Measurements from ENCODE around the gene JMJD8.
A peak's percentile ranks its signal among the peaks of the same experiment; 100 is the strongest.
"Not testable (repeated sequence)": the region's sequence is repeated elsewhere in the genome, so short reads cannot be mapped to it uniquely, and the experiment has no call there.

The JMJD8 gene

GRCh38 chr16:700684-701584 lies 16.8 kb upstream of the JMJD8 start:
- H3K36me3 ChIP-seq (ENCODE audit: control insufficient read depth in 2 of 2, insufficient read depth in 2 of 2, low read length in 2 of 2) = no peaks in the 10 kb centered on the region
- H3K27me3 ChIP-seq (ENCODE audit: control insufficient read depth in 2 of 2, insufficient read depth in 2 of 2, low read length in 2 of 2) = peaks cover 29 to 45% of the 10 kb centered on the region in 2 donors
- H3K27ac ChIP-seq (ENCODE audit: low read depth in 2 of 2, low read length in 2 of 2) = no peak overlapping the region
- no peak overlapping the region for H3K4me3 ChIP-seq (ENCODE audit: low read length in 2 of 2)
- no peaks in the 10 kb centered on the region for H3K9me3 ChIP-seq (ENCODE audit: control insufficient read depth in 2 of 2, low read length in 2 of 2)
- H3K4me1 ChIP-seq (ENCODE audit: control insufficient read depth in 2 of 2, insufficient read depth in 2 of 2, low read length in 2 of 2) = peaks cover 1 to 4% of the 10 kb centered on the region in 2 donors
- no peak overlapping the region for H3K9ac ChIP-seq (ENCODE audit: low read depth in 1 of 2, low read length in 2 of 2)

DNA sequence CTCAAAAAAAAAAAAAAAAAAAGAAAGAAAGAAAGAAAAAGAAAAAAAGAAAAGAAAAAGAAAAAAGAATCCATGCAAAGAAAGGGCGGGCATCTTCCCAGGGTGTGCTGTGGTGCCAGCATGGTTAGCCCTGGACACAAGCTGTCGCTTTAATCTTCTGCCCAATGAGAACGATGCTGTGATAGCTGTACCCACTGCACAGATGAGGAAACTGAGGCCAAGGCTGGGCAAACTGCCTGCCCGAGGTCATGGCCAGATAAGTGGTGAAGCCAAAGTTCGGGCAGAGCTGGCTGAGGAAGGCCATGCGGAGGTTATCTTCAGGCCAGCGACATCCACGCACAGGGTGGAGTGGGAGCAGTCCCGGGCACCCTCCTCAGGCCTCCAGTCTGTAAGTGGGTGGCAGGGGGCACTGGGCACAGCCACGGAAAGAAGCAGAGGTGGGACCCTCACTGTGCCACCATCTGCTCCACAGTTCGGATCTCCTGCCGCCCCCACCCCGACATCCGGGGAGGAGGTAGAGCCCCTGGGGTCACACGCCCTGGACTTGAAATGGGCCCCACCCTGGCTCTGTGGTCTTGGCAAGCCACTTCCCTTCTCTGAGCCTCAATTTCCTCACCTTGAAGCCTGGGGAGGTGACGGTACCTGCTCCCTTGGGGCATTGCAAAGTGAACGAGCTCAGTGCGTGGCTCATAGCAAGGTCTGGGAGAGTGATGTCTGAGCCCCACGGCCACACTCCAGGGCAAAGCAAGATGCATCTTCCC lies 15.0 kb upstream of the JMJD8 start:
- Histone ChIP-seq H3K4me1 (ENCODE audit: control insufficient read depth in 2 of 2, insufficient read depth in 2 of 2, low read length in 2 of 2) (peaks cover 10 to 14% of the 10 kb centered on the region in 2 donors), H3K27me3 (ENCODE audit: control insufficient read depth in 2 of 2, insufficient read depth in 2 of 2, low read length in 2 of 2) (peaks cover 29 to 40% of the 10 kb centered on the region in 2 donors), H3K9ac (ENCODE audit: low read depth in 1 of 2, low read length in 2 of 2) (no peak overlapping the region)

GRCh38 chr16:695355-696089 lies 11.4 kb upstream of the JMJD8 start:
- Histone ChIP-seq H3K9me3 (ENCODE audit: control insufficient read depth in 2 of 2, low read length in 2 of 2) (no peaks in the 10 kb centered on the region), H3K4me3 (ENCODE audit: low read length in 2 of 2) (peak overlapping the region; percentile 59 to 73), H3K27me3 (ENCODE audit: control insufficient read depth in 2 of 2, insufficient read depth in 2 of 2, low read length in 2 of 2) (peaks cover 8 to 14% of the 10 kb centered on the region in 2 donors), H3K9ac (ENCODE audit: low read depth in 1 of 2, low read length in 2 of 2) (peak overlapping the region; percentile 33 to 41), H3K27ac (ENCODE audit: low read depth in 2 of 2, low read length in 2 of 2) (peak overlapping the region; percentile 50 to 86), H3K36me3 (ENCODE audit: control insufficient read depth in 2 of 2, insufficient read depth in 2 of 2, low read length in 2 of 2) (no peaks in the 10 kb centered on the region), H3K4me1 (ENCODE audit: control insufficient read depth in 2 of 2, insufficient read depth in 2 of 2, low read length in 2 of 2) (peaks cover 10 to 16% of the 10 kb centered on the region in 2 donors)

More for the DNA sequence above, 15.0 kb upstream of the JMJD8 start:
- no peaks in the 10 kb centered on the region for H3K9me3 ChIP-seq (ENCODE audit: control insufficient read depth in 2 of 2, low read length in 2 of 2)
- no peak overlapping the region for H3K4me3 ChIP-seq (ENCODE audit: low read length in 2 of 2)
- no peak overlapping the region for H3K27ac ChIP-seq (ENCODE audit: low read depth in 2 of 2, low read length in 2 of 2)
- H3K36me3 ChIP-seq (ENCODE audit: control insufficient read depth in 2 of 2, insufficient read depth in 2 of 2, low read length in 2 of 2) = no peaks in the 10 kb centered on the region

DNA sequence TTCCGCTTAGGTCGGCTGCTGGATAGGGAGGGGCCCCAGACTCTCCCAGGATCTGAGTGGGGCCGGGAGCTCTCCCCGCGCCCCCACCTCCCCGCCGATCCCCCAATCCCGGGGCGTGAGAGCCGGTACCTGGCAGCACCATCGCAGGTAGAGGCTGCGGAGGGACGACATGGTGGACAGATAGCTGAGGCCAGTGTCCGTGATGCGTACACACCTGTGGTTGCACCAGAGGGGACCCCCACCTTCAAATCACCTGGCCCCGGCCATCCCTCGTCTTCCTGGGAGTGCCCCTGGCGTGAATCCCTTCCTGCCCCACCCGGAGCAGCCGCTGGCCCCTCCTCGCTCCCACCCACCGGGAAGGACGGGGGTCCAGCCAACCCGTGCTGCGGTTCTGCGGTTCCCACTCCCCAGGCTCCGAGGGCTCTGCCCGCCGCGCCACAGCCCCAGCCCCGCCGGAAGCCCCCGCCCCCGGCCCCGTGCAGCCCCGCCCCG lies 10.8 kb upstream of the JMJD8 start:
- Histone ChIP-seq H3K4me1 (ENCODE audit: control insufficient read depth in 2 of 2, insufficient read depth in 2 of 2, low read length in 2 of 2) (peaks cover 10 to 16% of the 10 kb centered on the region in 2 donors), H3K4me3 (ENCODE audit: low read length in 2 of 2) (peak overlapping the region; percentile 50 to 57), H3K27ac (ENCODE audit: low read depth in 2 of 2, low read length in 2 of 2) (no peak overlapping the region), H3K36me3 (ENCODE audit: control insufficient read depth in 2 of 2, insufficient read depth in 2 of 2, low read length in 2 of 2) (no peaks in the 10 kb centered on the region), H3K27me3 (ENCODE audit: control insufficient read depth in 2 of 2, insufficient read depth in 2 of 2, low read length in 2 of 2) (peaks cover 8 to 12% of the 10 kb centered on the region in 2 donors), H3K9ac (ENCODE audit: low read depth in 1 of 2, low read length in 2 of 2) (no peak overlapping the region), H3K9me3 (ENCODE audit: control insufficient read depth in 2 of 2, low read length in 2 of 2) (no peaks in the 10 kb centered on the region)

GRCh38 chr16:694187-694862 lies 10.2 kb upstream of the JMJD8 start:
- peaks cover 4 to 12% of the 10 kb centered on the region in 2 donors for H3K27me3 ChIP-seq (ENCODE audit: control insufficient read depth in 2 of 2, insufficient read depth in 2 of 2, low read length in 2 of 2)
- no peak overlapping the region for H3K27ac ChIP-seq (ENCODE audit: low read depth in 2 of 2, low read length in 2 of 2)
- H3K4me3 ChIP-seq (ENCODE audit: low read length in 2 of 2) = no peak overlapping the region
- H3K36me3 ChIP-seq (ENCODE audit: control insufficient read depth in 2 of 2, insufficient read depth in 2 of 2, low read length in 2 of 2) = no peaks in the 10 kb centered on the region
- no peak overlapping the region for H3K9ac ChIP-seq (ENCODE audit: low read depth in 1 of 2, low read length in 2 of 2)
- H3K4me1 ChIP-seq (ENCODE audit: control insufficient read depth in 2 of 2, insufficient read depth in 2 of 2, low read length in 2 of 2) = peaks cover 15 to 21% of the 10 kb centered on the region in 2 donors
- H3K9me3 ChIP-seq (ENCODE audit: control insufficient read depth in 2 of 2, low read length in 2 of 2) = no peaks in the 10 kb centered on the region

DNA sequence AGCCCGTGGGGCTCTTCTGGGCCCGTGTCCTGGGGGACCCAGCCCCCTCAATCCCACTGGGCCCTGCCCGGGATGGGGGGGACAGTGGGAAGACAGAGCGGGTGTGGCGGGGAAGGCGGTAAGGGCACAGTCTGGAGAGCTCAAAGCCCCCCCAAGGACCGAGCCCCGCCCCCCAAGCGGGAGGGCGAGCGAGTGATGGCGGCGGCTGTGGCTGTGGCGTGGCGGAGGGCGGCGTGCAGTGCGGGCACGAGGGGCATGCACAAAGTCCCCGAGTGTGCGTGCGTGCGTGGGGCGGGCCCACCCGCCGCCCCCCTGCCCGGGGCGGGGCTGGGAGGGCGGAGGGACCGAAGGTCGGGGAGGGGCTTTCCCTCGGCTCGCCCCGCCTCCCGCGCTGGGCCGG lies 9.6 kb upstream of the JMJD8 start:
- Histone ChIP-seq H3K4me1 (ENCODE audit: control insufficient read depth in 2 of 2, insufficient read depth in 2 of 2, low read length in 2 of 2) (peaks cover 20 to 23% of the 10 kb centered on the region in 2 donors), H3K9ac (ENCODE audit: low read depth in 1 of 2, low read length in 2 of 2) (no peak overlapping the region), H3K4me3 (ENCODE audit: low read length in 2 of 2) (no peak overlapping the region), H3K36me3 (ENCODE audit: control insufficient read depth in 2 of 2, insufficient read depth in 2 of 2, low read length in 2 of 2) (no peaks in the 10 kb centered on the region), H3K9me3 (ENCODE audit: control insufficient read depth in 2 of 2, low read length in 2 of 2) (no peaks in the 10 kb centered on the region), H3K27me3 (ENCODE audit: control insufficient read depth in 2 of 2, insufficient read depth in 2 of 2, low read length in 2 of 2) (peaks cover 2 to 12% of the 10 kb centered on the region in 2 donors), H3K27ac (ENCODE audit: low read depth in 2 of 2, low read length in 2 of 2) (no peak overlapping the region)

DNA sequence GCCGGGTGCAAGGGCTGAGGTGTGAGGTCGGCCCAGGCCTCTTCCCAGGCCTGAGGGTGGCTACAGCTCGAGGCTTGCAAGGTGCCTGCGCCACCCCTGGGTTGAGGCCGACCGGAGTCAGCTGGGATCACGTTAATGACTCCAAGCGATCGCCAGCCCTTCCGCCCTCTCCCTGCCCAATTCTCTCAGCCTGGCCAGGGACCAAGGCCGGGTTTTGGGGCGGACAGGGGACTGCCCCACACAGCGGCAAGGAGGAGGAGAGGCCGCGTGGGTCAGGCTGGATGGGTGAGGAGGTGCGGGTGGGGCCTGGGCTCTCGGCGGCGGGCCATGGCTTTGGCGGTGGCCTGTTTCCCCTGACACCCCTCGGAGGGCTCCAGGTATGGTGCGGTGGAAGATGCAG lies 9.2 kb upstream of the JMJD8 start:
- no peak overlapping the region for H3K9ac ChIP-seq (ENCODE audit: low read depth in 1 of 2, low read length in 2 of 2)
- no peak overlapping the region for H3K4me3 ChIP-seq (ENCODE audit: low read length in 2 of 2)
- H3K27ac ChIP-seq (ENCODE audit: low read depth in 2 of 2, low read length in 2 of 2) = no peak overlapping the region
- peaks cover 20 to 23% of the 10 kb centered on the region in 2 donors for H3K4me1 ChIP-seq (ENCODE audit: control insufficient read depth in 2 of 2, insufficient read depth in 2 of 2, low read length in 2 of 2)
- peaks cover 2 to 12% of the 10 kb centered on the region in 2 donors for H3K27me3 ChIP-seq (ENCODE audit: control insufficient read depth in 2 of 2, insufficient read depth in 2 of 2, low read length in 2 of 2)
- H3K36me3 ChIP-seq (ENCODE audit: control insufficient read depth in 2 of 2, insufficient read depth in 2 of 2, low read length in 2 of 2) = no peaks in the 10 kb centered on the region
- H3K9me3 ChIP-seq (ENCODE audit: control insufficient read depth in 2 of 2, low read length in 2 of 2) = no peaks in the 10 kb centered on the region

DNA sequence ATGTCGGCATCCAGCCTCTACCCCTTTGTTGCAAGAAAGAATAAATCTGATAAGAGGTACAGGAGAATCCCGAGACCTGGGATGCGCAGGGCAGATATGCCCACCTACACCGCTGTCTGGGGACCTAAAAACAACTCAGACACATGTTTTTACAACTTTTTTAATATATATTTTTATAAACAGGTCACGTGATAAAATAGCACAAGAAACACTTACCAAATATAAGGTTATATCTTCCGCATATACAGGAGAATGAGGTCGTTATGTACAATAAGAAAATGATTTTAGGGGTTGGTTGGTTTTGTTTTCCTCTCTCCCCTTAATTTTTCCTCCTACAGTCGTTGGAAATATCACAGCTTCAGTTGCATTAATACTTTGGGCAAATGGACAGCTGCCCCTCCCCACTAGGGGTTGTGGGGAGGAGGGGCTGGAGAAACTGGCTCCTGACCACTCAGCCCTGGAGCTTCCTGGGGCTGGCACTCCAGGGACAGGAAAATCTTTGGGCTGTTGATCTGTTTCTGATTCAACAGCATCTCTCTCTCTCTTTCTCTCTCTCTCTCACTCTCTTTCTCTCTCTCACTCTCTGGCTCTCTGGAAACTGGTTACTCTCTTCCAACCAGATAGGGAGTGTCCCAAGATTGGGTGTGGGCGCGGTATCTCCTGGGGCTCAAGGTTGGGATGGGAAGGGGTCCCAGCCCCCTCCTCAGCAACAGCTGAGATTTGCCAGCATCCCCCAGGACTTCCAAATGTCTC lies 8.4 kb upstream of the JMJD8 start:
- no peaks in the 10 kb centered on the region for H3K9me3 ChIP-seq (ENCODE audit: control insufficient read depth in 2 of 2, low read length in 2 of 2)
- H3K36me3 ChIP-seq (ENCODE audit: control insufficient read depth in 2 of 2, insufficient read depth in 2 of 2, low read length in 2 of 2) = no peaks in the 10 kb centered on the region
- H3K4me3 ChIP-seq (ENCODE audit: low read length in 2 of 2) = no peak overlapping the region
- H3K27me3 ChIP-seq (ENCODE audit: control insufficient read depth in 2 of 2, insufficient read depth in 2 of 2, low read length in 2 of 2) = peaks cover 2 to 12% of the 10 kb centered on the region in 2 donors
- no peak overlapping the region for H3K27ac ChIP-seq (ENCODE audit: low read depth in 2 of 2, low read length in 2 of 2)
- H3K4me1 ChIP-seq (ENCODE audit: control insufficient read depth in 2 of 2, insufficient read depth in 2 of 2, low read length in 2 of 2) = peaks cover 20 to 23% of the 10 kb centered on the region in 2 donors
- H3K9ac ChIP-seq (ENCODE audit: low read depth in 1 of 2, low read length in 2 of 2) = no peak overlapping the region

GRCh38 chr16:691242-691641 lies 7.1 kb upstream of the JMJD8 start:
- H3K4me1 ChIP-seq (ENCODE audit: control insufficient read depth in 2 of 2, insufficient read depth in 2 of 2, low read length in 2 of 2) = peaks cover 20 to 22% of the 10 kb centered on the region in 2 donors
- peaks cover 2 to 12% of the 10 kb centered on the region in 2 donors for H3K27me3 ChIP-seq (ENCODE audit: control insufficient read depth in 2 of 2, insufficient read depth in 2 of 2, low read length in 2 of 2)
- H3K27ac ChIP-seq (ENCODE audit: low read depth in 2 of 2, low read length in 2 of 2) = not testable (repeated sequence)

More at GRCh38 chr16:691242-691641, 7.1 kb upstream of the JMJD8 start:
- not testable (repeated sequence) for H3K9ac ChIP-seq (ENCODE audit: low read depth in 1 of 2, low read length in 2 of 2); H3K36me3 ChIP-seq (ENCODE audit: control insufficient read depth in 2 of 2, insufficient read depth in 2 of 2, low read length in 2 of 2); H3K9me3 ChIP-seq (ENCODE audit: control insufficient read depth in 2 of 2, low read length in 2 of 2); H3K4me3 ChIP-seq (ENCODE audit: low read length in 2 of 2)

Measured in mucosa of rectum (tissue), 2 donors.